Nephron progenitor cell (in vitro differentiated cells): ENCODE data around the gene HSCB.

Experiments
- DNase-seq: peaks from one replicate; pipeline ENCODE4 v3.0.0; 2021
- H3K27ac Mint-ChIP-seq: 2 replicates; pipeline ENCODE4 v1.8.0; 2021; ENCODE audit warnings: mild to moderate bottlenecking, moderate library complexity, mixed read lengths
- H3K27me3 Mint-ChIP-seq: 2 replicates; pipeline ENCODE4 v1.8.0; 2021; ENCODE audit warnings: mild to moderate bottlenecking, low read depth, mixed read lengths; ENCODE audit not compliant: poor library complexity
- H3K36me3 Mint-ChIP-seq: 2 replicates; pipeline ENCODE4 v1.8.0; 2021; ENCODE audit warnings: low read depth, mixed read lengths
- H3K4me1 Mint-ChIP-seq: 2 replicates; pipeline ENCODE4 v1.8.0; 2021; ENCODE audit warnings: mixed read lengths
- H3K4me3 Mint-ChIP-seq: 2 replicates; pipeline ENCODE4 v1.8.0; 2021; ENCODE audit warnings: mild to moderate bottlenecking, moderate library complexity, mixed read lengths
- H3K9me3 Mint-ChIP-seq: 2 replicates; pipeline ENCODE4 v1.8.0; 2021; ENCODE audit warnings: mild to moderate bottlenecking, moderate library complexity, mixed read lengths
- TF ChIP-seq, protein P1 (sequence below): fragments of 200-600 bp; sonication (generic); IDR thresholded peaks from 2 replicates; pipeline ENCODE4 v1.5.0; 2021; ENCODE audit warnings: antibody characterized with exemption

The HSCB gene

DNA sequence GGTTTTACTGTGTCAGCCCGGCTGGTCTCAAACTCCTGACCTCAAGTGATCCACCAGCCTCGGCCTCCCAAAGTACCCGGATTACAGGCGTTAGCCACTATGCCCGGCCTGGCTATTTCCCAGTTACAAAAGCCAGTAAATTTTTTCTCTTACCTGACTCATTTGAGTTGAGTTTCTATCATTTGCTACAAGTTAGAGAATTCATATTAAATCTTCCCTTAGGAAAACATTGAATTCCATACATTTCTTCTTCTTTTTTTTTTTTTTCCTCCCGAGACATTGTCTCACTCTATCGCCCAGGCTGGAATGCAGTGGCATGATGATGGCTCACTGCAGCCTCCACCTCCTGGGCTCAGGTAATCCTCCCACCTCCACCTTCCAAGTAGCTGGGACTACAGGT, 26.2 kb upstream of the HSCB start:
- H3K4me1 Mint-ChIP-seq: no peaks in the 10 kb centered on the region

DNA sequence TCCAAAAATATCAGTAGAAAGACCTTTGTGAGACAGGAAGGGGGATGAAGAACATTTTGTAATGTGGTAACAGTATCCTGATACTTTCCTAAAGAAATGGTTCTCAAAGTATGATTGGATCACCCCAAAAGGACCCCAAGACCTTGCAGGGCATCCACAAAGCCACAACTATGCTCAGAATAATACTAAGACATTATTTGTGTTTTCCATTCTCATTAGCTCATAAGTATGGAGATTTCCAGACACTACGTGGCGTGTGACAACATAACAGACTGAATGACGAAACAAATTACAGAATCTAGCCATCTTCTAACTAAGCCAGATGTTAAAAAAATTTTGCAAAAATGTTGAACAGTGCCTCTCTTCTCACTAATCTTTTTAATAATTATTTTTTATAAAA, 25.2 kb upstream of the HSCB start:
- no peak for DNase-seq
- no peak overlapping the region for H3K4me3 Mint-ChIP-seq
- no peaks in the 10 kb centered on the region for H3K9me3 Mint-ChIP-seq
- peaks cover 47% of the 10 kb centered on the region for H3K36me3 Mint-ChIP-seq
- no peak overlapping the region for H3K27ac Mint-ChIP-seq
- H3K27me3 Mint-ChIP-seq: no peaks in the 10 kb centered on the region
- TF ChIP-seq, protein P1, sequence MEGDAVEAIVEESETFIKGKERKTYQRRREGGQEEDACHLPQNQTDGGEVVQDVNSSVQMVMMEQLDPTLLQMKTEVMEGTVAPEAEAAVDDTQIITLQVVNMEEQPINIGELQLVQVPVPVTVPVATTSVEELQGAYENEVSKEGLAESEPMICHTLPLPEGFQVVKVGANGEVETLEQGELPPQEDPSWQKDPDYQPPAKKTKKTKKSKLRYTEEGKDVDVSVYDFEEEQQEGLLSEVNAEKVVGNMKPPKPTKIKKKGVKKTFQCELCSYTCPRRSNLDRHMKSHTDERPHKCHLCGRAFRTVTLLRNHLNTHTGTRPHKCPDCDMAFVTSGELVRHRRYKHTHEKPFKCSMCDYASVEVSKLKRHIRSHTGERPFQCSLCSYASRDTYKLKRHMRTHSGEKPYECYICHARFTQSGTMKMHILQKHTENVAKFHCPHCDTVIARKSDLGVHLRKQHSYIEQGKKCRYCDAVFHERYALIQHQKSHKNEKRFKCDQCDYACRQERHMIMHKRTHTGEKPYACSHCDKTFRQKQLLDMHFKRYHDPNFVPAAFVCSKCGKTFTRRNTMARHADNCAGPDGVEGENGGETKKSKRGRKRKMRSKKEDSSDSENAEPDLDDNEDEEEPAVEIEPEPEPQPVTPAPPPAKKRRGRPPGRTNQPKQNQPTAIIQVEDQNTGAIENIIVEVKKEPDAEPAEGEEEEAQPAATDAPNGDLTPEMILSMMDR: no peak
- no peaks in the 10 kb centered on the region for H3K4me1 Mint-ChIP-seq

More for the DNA sequence above, 26.2 kb upstream of the HSCB start:
- Mint-ChIP-seq H3K9me3 (no peaks in the 10 kb centered on the region), H3K36me3 (peaks cover 55% of the 10 kb centered on the region), H3K4me3 (no peak overlapping the region), H3K27ac (no peak overlapping the region), H3K27me3 (no peaks in the 10 kb centered on the region)
- DNase-seq: no peak
- TF ChIP-seq, protein P1: no peak

DNA sequence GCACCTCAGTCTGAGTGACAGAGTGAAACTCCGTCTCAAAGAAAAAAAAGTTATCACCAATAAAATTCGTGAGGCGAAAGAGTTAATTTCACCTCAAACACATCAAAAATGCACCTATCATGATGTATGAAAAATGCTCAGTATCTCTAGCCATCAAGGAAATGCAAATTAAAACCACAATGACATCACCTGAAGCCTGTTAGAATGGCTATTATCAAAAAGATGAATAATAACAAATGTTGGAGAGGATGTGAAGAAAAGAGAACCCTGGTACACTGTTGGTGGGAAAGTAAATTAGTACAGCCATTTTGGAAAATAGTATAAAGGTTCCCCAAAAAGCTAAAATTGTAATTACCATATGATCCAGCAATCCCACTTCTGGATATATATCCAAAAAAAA, 23.8 kb upstream of the HSCB start:
- no peak for DNase-seq
- Mint-ChIP-seq H3K27me3 (no peaks in the 10 kb centered on the region), H3K36me3 (peaks cover 42% of the 10 kb centered on the region), H3K4me1 (no peaks in the 10 kb centered on the region), H3K9me3 (no peaks in the 10 kb centered on the region), H3K4me3 (no peak overlapping the region), H3K27ac (no peak overlapping the region)
- TF ChIP-seq, protein P1: no peak

DNA sequence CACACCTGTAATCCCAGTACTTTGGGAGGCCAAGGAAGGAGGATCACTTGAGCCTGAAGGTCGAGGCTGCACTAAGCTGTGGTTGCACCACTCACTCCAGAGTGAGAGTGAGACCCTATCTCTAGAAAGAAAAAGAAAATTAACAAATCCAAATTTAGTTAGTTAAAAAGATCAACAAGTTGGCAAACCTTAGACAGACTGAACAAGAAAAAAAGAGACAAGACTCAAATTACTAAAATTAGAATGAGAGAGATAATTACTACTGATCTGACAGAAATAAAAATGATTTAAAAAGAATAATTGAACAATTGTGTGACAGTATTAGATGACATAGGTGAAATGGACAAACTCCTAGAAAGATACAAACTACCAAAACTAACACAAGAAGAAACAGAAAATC, 13.8 kb upstream of the HSCB start:
- Mint-ChIP-seq H3K9me3 (no peaks in the 10 kb centered on the region), H3K4me1 (peaks cover 21% of the 10 kb centered on the region), H3K36me3 (peaks cover 65% of the 10 kb centered on the region), H3K27ac (peak overlapping the region; percentile 90), H3K27me3 (no peaks in the 10 kb centered on the region), H3K4me3 (no peak overlapping the region)
- TF ChIP-seq, protein P1: no peak
- no peak for DNase-seq

DNA sequence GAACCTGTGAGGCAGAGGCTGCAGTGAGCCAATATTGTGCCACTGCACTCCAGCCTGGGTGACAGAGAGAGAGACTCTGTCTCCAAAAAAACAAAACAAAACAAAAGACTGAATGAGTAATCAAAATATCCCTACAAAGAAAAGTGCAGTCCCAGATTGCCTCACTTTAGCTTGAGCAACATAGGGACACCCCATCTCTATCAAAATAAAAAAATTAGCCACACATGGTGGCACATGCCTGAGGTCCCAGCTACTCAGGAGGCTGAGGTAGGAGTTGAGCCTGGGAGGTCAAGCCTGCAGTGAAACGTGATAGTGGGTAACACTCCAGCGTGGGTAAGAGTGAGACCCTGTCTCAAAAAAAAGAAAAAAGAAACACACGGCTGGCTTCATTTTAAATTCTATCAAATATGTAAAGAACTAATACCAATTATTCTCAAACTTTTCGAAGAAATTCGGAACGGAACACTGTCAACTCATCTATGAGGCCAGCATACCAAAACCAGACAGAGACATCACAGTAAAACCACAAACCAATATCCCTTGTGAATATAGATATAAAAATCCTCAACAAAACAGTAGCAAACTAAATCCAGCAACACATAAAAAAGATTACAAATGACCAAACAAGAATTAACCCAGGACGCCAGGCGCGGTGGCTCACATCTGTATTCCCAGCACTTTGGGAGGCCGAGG, 13.1 kb upstream of the HSCB start:
- peaks cover 65% of the 10 kb centered on the region for H3K36me3 Mint-ChIP-seq
- H3K27me3 Mint-ChIP-seq: no peaks in the 10 kb centered on the region
- no peak for DNase-seq
- no peak overlapping the region for H3K4me3 Mint-ChIP-seq
- peaks cover 21% of the 10 kb centered on the region for H3K4me1 Mint-ChIP-seq
- TF ChIP-seq, protein P1: no peak
- no peaks in the 10 kb centered on the region for H3K9me3 Mint-ChIP-seq
- H3K27ac Mint-ChIP-seq: peak overlapping the region; percentile 90

DNA sequence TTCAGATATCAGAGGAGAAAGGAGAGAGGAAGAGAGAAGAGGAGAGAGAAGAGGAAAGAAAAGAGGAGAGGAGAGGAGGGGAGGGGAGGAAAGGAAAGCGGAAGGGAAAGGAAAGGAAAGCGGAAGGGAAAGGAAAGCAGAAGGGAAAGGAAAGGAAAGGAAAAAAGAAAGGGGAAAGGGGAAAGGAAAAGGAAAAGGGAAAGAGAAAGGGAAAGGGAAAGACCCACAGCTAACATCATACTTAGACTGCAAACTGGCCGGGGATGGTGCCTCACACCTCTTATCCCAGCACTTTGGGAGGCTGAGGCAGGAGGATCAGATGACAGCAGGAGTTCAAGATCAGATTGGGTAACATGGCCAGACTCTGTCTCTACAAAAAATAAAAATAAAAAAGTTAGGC, 11.7 kb upstream of the HSCB start:
- TF ChIP-seq, protein P1: no peak
- no peak for DNase-seq
- Mint-ChIP-seq H3K27ac (peak overlapping the region; percentile 84), H3K4me3 (no peak overlapping the region), H3K27me3 (no peaks in the 10 kb centered on the region), H3K9me3 (no peaks in the 10 kb centered on the region), H3K4me1 (peaks cover 21% of the 10 kb centered on the region), H3K36me3 (peaks cover 61% of the 10 kb centered on the region)
